SK-N-SH treated with all-trans-retinoic acid at 6 μM for 48 hours (cell line): ENCODE measurements around the gene RPRD1B.

Source experiments
- ATAC-seq: fragments of 200-7000 bp; cut with Tn5 transposase; 3 replicates; pipeline ENCODE4 v1.9.1; 2020; ENCODE audit warnings: mild to moderate bottlenecking, moderate library complexity
- ARNTL ChIP-seq: fragments of 450-650 bp; formaldehyde crosslinking; IDR thresholded peaks from 2 replicates; pipeline ENCODE4 v1.5.0; 2020; ENCODE audit warnings: low read depth, mild to moderate bottlenecking, moderate library complexity, borderline replicate concordance
- BACH2 ChIP-seq: fragments of 250-450 bp; sonication (Bioruptor Pico); IDR thresholded peaks from 2 replicates; pipeline ENCODE4 v1.9.0; 2021; ENCODE audit warnings: mild to moderate bottlenecking, borderline replicate concordance
- CSDC2 ChIP-seq: fragments of 250-450 bp; sonication (Bioruptor Pico); IDR thresholded peaks from 2 replicates; pipeline ENCODE4 v1.5.0; 2020; ENCODE audit warnings: mild to moderate bottlenecking, moderate library complexity
- ESRRG ChIP-seq: fragments of 250-450 bp; sonication (Bioruptor Pico); IDR thresholded peaks from 2 replicates; pipeline ENCODE4 v1.6.1; 2021; ENCODE audit warnings: mild to moderate bottlenecking
- GLIS3 ChIP-seq: fragments of 250-450 bp; sonication (Bioruptor Pico); IDR thresholded peaks from 2 replicates; pipeline ENCODE4 v1.5.0; 2020; ENCODE audit warnings: mild to moderate bottlenecking, moderate library complexity
- ISL1 ChIP-seq: fragments of 250-450 bp; sonication (Bioruptor Pico); IDR thresholded peaks from 2 replicates; pipeline ENCODE4 v2.1.2; 2022; ENCODE audit warnings: mild to moderate bottlenecking, moderate library complexity
- OSR1 ChIP-seq: fragments of 250-450 bp; sonication (Bioruptor Pico); IDR thresholded peaks from 2 replicates; pipeline ENCODE4 v1.8.0; 2022; ENCODE audit warnings: moderate library complexity, mild to moderate bottlenecking, inconsistent platforms
- PPARA ChIP-seq: fragments of 250-450 bp; sonication (Bioruptor Pico); IDR thresholded peaks from 2 replicates; pipeline ENCODE4 v1.5.0; 2020; ENCODE audit warnings: mild to moderate bottlenecking, borderline replicate concordance
- RARB ChIP-seq: fragments of 250-450 bp; sonication (Bioruptor Pico); IDR thresholded peaks from 2 replicates; pipeline ENCODE4 v1.8.0; 2021; ENCODE audit warnings: mild to moderate bottlenecking, moderate library complexity
- SNAI2 ChIP-seq: fragments of 250-450 bp; sonication (Bioruptor Pico); IDR thresholded peaks from 2 replicates; pipeline ENCODE4 v1.5.0; 2020; ENCODE audit warnings: mild to moderate bottlenecking, moderate library complexity
- TCF4 ChIP-seq: fragments of 250-450 bp; sonication (Bioruptor Pico); IDR thresholded peaks from 2 replicates; pipeline ENCODE4 v1.8.0; 2021; ENCODE audit warnings: mild to moderate bottlenecking, moderate library complexity, borderline replicate concordance
- TOX ChIP-seq: fragments of 250-450 bp; sonication (Bioruptor Pico); IDR thresholded peaks from 2 replicates; pipeline ENCODE4 v1.8.0; 2021; ENCODE audit warnings: mild to moderate bottlenecking, moderate library complexity, borderline replicate concordance
- ZC3H10 ChIP-seq: fragments of 250-450 bp; sonication (Bioruptor Pico); IDR thresholded peaks from 2 replicates; pipeline ENCODE4 v1.5.1; 2021; ENCODE audit warnings: mild to moderate bottlenecking, moderate library complexity
- ZFP3 ChIP-seq: fragments of 250-450 bp; sonication (Bioruptor Pico); IDR thresholded peaks from 2 replicates; pipeline ENCODE4 v1.5.0; 2020; ENCODE audit warnings: mild to moderate bottlenecking, moderate library complexity
- ZFP30 ChIP-seq: fragments of 450-650 bp; formaldehyde crosslinking; IDR thresholded peaks from 2 replicates; pipeline ENCODE4 v1.5.0; 2022; ENCODE audit warnings: mild to moderate bottlenecking, moderate library complexity
- ZNF565 ChIP-seq: fragments of 450-650 bp; formaldehyde crosslinking; conservative IDR thresholded peaks from 2 replicates; pipeline ENCODE4 v1.5.0; 2020; ENCODE audit warnings: low read depth, mild to moderate bottlenecking, moderate library complexity
- ZNF70 ChIP-seq: fragments of 450-650 bp; formaldehyde crosslinking; IDR thresholded peaks from 2 replicates; pipeline ENCODE4 v1.5.0; 2020; ENCODE audit warnings: mild to moderate bottlenecking, moderate library complexity
- ZNF8 ChIP-seq: fragments of 450-650 bp; formaldehyde crosslinking; IDR thresholded peaks from 2 replicates; pipeline ENCODE4 v1.5.0; 2020; ENCODE audit warnings: mild to moderate bottlenecking, moderate library complexity
- TF ChIP-seq, protein P1 (sequence below): fragments of 250-450 bp; sonication (Bioruptor Pico); IDR thresholded peaks from 2 replicates; pipeline ENCODE4 v1.5.0; 2020; ENCODE audit warnings: mild to moderate bottlenecking, moderate library complexity
- TF ChIP-seq, protein P2 (sequence below): fragments of 250-450 bp; sonication (Bioruptor Pico); IDR thresholded peaks from 2 replicates; pipeline ENCODE4 v1.5.1; 2021; ENCODE audit warnings: mild to moderate bottlenecking, moderate library complexity
- TF ChIP-seq, protein P3 (sequence below): fragments of 250-450 bp; sonication (Bioruptor Pico); IDR thresholded peaks from 2 replicates; pipeline ENCODE4 v1.8.0; 2020; ENCODE audit warnings: mild to moderate bottlenecking, moderate library complexity, borderline replicate concordance
- TF ChIP-seq, protein P4 (sequence below): fragments of 250-450 bp; sonication (Bioruptor Pico); IDR thresholded peaks from 2 replicates; pipeline ENCODE4 v1.5.1; 2020; ENCODE audit warnings: low read depth, mild to moderate bottlenecking, moderate library complexity
- TF ChIP-seq, protein P5 (sequence below): fragments of 250-450 bp; sonication (Bioruptor Pico); IDR thresholded peaks from 2 replicates; pipeline ENCODE4 v1.8.0; 2021; ENCODE audit warnings: low read depth, mild to moderate bottlenecking, moderate library complexity, borderline replicate concordance

Gene RPRD1B

DNA sequence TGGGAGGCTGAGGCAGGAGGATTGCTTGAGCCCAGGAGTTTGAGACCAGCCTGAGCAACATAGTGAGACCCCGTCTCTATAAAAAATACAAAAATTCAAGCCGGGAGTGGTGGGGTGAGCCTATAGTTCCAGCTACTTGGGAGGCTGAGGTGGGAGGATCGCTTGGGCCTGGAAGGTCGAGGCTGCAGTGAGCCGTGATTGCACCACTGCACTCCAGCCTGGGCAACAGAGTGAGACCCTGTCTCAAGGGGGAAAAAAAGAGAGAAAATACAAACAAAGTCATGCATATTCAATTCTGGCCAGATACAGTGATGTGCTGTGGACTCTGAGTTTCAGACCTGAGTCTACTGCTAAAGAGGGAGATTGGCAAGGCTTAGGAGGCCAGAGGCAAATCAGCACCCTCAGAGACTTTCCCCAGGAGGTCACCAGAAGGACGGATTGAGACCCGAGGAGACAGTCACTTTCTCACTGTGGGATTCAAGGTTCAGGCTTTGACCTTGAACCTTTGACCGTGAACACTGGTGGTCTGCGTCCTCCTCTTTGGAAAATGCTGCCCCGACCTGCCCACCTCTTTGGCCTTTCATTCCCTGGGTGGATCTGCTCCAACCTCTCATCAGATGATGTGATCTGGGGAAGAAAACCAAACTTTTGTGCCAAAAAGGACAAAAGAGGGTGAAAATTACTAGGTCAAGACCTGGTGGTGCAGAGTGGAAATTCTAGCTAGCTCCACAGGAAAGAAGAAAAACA is 100.3 kb downstream of the RPRD1B start:
- no peak for ATAC-seq
- no peak for TF ChIP-seq ZFP3 (CRISPR knock-in tag)
- TF ChIP-seq, protein P1, sequence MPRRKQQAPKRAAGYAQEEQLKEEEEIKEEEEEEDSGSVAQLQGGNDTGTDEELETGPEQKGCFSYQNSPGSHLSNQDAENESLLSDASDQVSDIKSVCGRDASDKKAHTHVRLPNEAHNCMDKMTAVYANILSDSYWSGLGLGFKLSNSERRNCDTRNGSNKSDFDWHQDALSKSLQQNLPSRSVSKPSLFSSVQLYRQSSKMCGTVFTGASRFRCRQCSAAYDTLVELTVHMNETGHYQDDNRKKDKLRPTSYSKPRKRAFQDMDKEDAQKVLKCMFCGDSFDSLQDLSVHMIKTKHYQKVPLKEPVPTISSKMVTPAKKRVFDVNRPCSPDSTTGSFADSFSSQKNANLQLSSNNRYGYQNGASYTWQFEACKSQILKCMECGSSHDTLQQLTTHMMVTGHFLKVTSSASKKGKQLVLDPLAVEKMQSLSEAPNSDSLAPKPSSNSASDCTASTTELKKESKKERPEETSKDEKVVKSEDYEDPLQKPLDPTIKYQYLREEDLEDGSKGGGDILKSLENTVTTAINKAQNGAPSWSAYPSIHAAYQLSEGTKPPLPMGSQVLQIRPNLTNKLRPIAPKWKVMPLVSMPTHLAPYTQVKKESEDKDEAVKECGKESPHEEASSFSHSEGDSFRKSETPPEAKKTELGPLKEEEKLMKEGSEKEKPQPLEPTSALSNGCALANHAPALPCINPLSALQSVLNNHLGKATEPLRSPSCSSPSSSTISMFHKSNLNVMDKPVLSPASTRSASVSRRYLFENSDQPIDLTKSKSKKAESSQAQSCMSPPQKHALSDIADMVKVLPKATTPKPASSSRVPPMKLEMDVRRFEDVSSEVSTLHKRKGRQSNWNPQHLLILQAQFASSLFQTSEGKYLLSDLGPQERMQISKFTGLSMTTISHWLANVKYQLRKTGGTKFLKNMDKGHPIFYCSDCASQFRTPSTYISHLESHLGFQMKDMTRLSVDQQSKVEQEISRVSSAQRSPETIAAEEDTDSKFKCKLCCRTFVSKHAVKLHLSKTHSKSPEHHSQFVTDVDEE (CRISPR knock-in tag): no peak
- peak; percentile 3; the same call in 1 of the 2 replicates for TF ChIP-seq ZNF70 (CRISPR knock-in tag)
- no peak for TF ChIP-seq SNAI2 (CRISPR knock-in tag)
- TF ChIP-seq GLIS3 (CRISPR knock-in tag): no peak
- TF ChIP-seq ISL1 (CRISPR knock-in tag): no peak

DNA sequence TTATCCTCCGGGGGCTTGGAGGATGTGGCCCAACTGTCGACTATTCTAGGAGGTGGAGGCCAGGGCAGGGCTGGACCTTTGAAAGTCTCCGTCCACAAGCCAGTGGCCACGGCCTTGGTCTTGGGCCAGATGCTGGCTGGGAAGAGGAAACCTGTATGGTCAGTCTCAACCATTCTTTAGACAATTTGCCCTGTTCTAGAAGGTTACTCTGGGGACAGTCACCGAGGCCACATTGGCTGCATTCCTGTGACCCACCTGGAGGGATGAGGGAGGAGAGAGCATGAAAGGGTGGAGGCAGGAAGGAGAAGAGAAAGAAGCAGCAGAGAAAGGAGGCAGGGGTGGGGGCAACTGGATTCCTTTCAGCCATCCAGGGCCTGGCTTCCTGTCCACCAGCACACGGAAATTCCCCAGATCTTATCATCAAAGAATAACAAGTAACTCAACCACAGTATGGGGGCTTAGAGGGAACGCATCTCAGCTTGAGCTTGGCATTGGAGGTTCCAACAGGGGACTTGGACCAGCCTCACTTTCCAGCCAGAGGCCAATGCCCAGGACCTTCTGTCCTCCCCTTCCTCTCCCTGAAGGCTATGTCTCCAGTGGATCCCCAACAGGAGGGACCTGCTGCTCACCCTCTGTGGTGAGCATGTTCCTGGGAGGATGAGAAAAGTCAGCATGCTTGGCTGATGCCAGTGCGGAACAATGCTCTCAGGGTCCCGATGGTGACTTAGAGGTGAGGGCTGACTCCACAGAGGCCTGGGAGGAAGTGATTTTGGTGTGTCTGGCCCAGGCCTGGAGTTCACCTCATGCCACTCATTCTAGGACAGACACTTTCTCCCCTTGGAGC is 101.1 kb downstream of the RPRD1B start:
- ATAC-seq: peak; percentile 69
- TF ChIP-seq, protein P2, sequence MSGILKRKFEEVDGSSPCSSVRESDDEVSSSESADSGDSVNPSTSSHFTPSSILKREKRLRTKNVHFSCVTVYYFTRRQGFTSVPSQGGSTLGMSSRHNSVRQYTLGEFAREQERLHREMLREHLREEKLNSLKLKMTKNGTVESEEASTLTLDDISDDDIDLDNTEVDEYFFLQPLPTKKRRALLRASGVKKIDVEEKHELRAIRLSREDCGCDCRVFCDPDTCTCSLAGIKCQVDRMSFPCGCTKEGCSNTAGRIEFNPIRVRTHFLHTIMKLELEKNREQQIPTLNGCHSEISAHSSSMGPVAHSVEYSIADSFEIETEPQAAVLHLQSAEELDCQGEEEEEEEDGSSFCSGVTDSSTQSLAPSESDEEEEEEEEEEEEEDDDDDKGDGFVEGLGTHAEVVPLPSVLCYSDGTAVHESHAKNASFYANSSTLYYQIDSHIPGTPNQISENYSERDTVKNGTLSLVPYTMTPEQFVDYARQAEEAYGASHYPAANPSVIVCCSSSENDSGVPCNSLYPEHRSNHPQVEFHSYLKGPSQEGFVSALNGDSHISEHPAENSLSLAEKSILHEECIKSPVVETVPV: no peak
- no peak for TF ChIP-seq ZFP30
- TF ChIP-seq SNAI2 (CRISPR knock-in tag): peak; percentile 91
- TF ChIP-seq RARB: no peak; the same call in 1 of the 2 replicates
- peak; percentile 87 for TF ChIP-seq ZFP3 (CRISPR knock-in tag)
- TF ChIP-seq ZNF565 (CRISPR knock-in tag): peak; percentile 19; the same call in 1 of the 2 replicates
- no peak for TF ChIP-seq ARNTL (CRISPR knock-in tag)
- TF ChIP-seq, protein P3, sequence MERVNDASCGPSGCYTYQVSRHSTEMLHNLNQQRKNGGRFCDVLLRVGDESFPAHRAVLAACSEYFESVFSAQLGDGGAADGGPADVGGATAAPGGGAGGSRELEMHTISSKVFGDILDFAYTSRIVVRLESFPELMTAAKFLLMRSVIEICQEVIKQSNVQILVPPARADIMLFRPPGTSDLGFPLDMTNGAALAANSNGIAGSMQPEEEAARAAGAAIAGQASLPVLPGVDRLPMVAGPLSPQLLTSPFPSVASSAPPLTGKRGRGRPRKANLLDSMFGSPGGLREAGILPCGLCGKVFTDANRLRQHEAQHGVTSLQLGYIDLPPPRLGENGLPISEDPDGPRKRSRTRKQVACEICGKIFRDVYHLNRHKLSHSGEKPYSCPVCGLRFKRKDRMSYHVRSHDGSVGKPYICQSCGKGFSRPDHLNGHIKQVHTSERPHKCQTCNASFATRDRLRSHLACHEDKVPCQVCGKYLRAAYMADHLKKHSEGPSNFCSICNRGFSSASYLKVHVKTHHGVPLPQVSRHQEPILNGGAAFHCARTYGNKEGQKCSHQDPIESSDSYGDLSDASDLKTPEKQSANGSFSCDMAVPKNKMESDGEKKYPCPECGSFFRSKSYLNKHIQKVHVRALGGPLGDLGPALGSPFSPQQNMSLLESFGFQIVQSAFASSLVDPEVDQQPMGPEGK (CRISPR knock-in tag): 0 out of 2 replicates have a peak, but pooled peaks have one; percentile 24
- TF ChIP-seq ISL1 (CRISPR knock-in tag): peak; percentile 41
- TF ChIP-seq ZC3H10 (CRISPR knock-in tag): no peak
- peak; percentile 19; the same call in 1 of the 2 replicates for TF ChIP-seq ZNF8 (CRISPR knock-in tag)
- TF ChIP-seq, protein P4, sequence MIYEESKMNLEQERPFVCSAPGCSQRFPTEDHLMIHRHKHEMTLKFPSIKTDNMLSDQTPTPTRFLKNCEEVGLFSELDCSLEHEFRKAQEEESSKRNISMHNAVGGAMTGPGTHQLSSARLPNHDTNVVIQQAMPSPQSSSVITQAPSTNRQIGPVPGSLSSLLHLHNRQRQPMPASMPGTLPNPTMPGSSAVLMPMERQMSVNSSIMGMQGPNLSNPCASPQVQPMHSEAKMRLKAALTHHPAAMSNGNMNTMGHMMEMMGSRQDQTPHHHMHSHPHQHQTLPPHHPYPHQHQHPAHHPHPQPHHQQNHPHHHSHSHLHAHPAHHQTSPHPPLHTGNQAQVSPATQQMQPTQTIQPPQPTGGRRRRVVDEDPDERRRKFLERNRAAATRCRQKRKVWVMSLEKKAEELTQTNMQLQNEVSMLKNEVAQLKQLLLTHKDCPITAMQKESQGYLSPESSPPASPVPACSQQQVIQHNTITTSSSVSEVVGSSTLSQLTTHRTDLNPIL (CRISPR knock-in tag): no peak
- TF ChIP-seq ZNF70 (CRISPR knock-in tag): no peak; the same call in 1 of the 2 replicates
- TF ChIP-seq CSDC2 (CRISPR knock-in tag): no peak; the same call in 1 of the 2 replicates
- TF ChIP-seq, protein P5, sequence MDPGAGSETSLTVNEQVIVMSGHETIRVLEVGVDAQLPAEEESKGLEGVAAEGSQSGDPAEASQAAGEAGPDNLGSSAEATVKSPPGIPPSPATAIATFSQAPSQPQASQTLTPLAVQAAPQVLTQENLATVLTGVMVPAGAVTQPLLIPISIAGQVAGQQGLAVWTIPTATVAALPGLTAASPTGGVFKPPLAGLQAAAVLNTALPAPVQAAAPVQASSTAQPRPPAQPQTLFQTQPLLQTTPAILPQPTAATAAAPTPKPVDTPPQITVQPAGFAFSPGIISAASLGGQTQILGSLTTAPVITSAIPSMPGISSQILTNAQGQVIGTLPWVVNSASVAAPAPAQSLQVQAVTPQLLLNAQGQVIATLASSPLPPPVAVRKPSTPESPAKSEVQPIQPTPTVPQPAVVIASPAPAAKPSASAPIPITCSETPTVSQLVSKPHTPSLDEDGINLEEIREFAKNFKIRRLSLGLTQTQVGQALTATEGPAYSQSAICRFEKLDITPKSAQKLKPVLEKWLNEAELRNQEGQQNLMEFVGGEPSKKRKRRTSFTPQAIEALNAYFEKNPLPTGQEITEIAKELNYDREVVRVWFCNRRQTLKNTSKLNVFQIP: peak; percentile 88
- no peak for TF ChIP-seq TCF4 (CRISPR knock-in tag)
- 0 out of 2 replicates have a peak, but pooled peaks have one; percentile 8 for TF ChIP-seq ESRRG
- 0 out of 2 replicates have a peak, but pooled peaks have one; percentile 28 for TF ChIP-seq PPARA (CRISPR knock-in tag)
- TF ChIP-seq GLIS3 (CRISPR knock-in tag): no peak
- TF ChIP-seq BACH2: no peak
- TF ChIP-seq, protein P1 (CRISPR knock-in tag): peak; percentile 66
- TF ChIP-seq TOX (CRISPR knock-in tag): 0 out of 2 replicates have a peak, but pooled peaks have one; percentile 6
- no peak for TF ChIP-seq OSR1 (CRISPR knock-in tag)
